CD4-positive, alpha-beta T cell (primary cell): Measurements from ENCODE around the gene MPDZ. TPM values are rescaled to one million over a fixed set of nuclear protein-coding genes. Genes with fewer than 3 reads are reported as not detected.

Experiments used
- ATAC-seq: fragments of 200-7000 bp; cut with Tn5 transposase; one replicate; pipeline ENCODE4 v1.10.0; 2022; ENCODE audit warnings: mild to moderate bottlenecking; ENCODE audit not compliant: poor library complexity
- CTCF ChIA-PET: fragments of 350-600 bp; sonication (Branson Sonifier 250); formaldehyde crosslinking; loops from one replicate; lab custom pipeline; 2021; ENCODE audit warnings: antibody characterized with exemption, inconsistent platforms; lab: Charles Lee
- POLR2A ChIA-PET: fragments of 350-600 bp; sonication (Branson Sonifier 250); formaldehyde crosslinking; loops from one replicate; lab custom pipeline; 2021; ENCODE audit warnings: antibody characterized with exemption, inconsistent platforms; lab: Charles Lee
- DNase-seq, 14 experiments: peaks; one replicate each; pipeline ENCODE4 v3.0.0-alpha.2; 2013 to 2020; ENCODE audit warnings: mixed read lengths in 2 of 14
- H3K27ac ChIP-seq, 2 donors: one replicate each; pipeline versions ENCODE4 v1.5.1 to v1.7.0; 2013; ENCODE audit warnings: low read length in 2 of 2, low read depth in 1 of 2, mild to moderate bottlenecking in 1 of 2
- H3K27me3 ChIP-seq, 2 experiments: 1 replicate in 1 of 2; 2 replicates in 1 of 2; pipeline versions ENCODE4 v1.6.1 to v1.7.0; 2013; ENCODE audit warnings: low read length in 2 of 2, control low read depth in 1 of 2, mild to moderate bottlenecking in 1 of 2, moderate library complexity in 1 of 2; ENCODE audit not compliant: insufficient read depth in 2 of 2, control insufficient read depth in 1 of 2
- H3K36me3 ChIP-seq: one replicate; pipeline ENCODE4 v1.6.1; 2013; ENCODE audit warnings: low read length, control low read depth; ENCODE audit not compliant: insufficient read depth
- H3K4me1 ChIP-seq: one replicate; pipeline ENCODE4 v1.6.1; 2013; ENCODE audit warnings: low read length, control low read depth; ENCODE audit not compliant: insufficient read depth
- H3K4me3 ChIP-seq: one replicate; pipeline ENCODE4 v1.5.1; 2013; ENCODE audit warnings: mild to moderate bottlenecking, low read length, moderate library complexity
- H3K9me3 ChIP-seq, 2 experiments: 1 replicate in 1 of 2; 2 replicates in 1 of 2; pipeline versions ENCODE4 v1.6.1 to v1.7.0; 2013; ENCODE audit warnings: low read length in 2 of 2, mild to moderate bottlenecking in 2 of 2, control low read depth in 1 of 2, moderate library complexity in 1 of 2; ENCODE audit not compliant: control insufficient read depth in 1 of 2, insufficient read depth in 1 of 2
- H3K27ac Mint-ChIP-seq: one replicate; pipeline ENCODE4 v1.8.0; 2020; ENCODE audit warnings: mixed read lengths
- H3K27me3 Mint-ChIP-seq: one replicate; pipeline ENCODE4 v1.8.0; 2021; ENCODE audit warnings: mixed read lengths
- H3K36me3 Mint-ChIP-seq: one replicate; pipeline ENCODE4 v1.8.0; 2021; ENCODE audit warnings: low read depth, mixed read lengths
- H3K4me1 Mint-ChIP-seq: one replicate; pipeline ENCODE4 v1.8.0; 2021; ENCODE audit warnings: low read depth, mixed read lengths
- H3K4me3 Mint-ChIP-seq: one replicate; pipeline ENCODE4 v1.8.0; 2020; ENCODE audit warnings: mild to moderate bottlenecking, mixed read lengths
- H3K9me3 Mint-ChIP-seq: one replicate; pipeline ENCODE4 v1.8.0; 2020; ENCODE audit warnings: mixed read lengths
- CTCF ChIP-seq: fragments of 200-600 bp; IDR thresholded peaks from one replicate; pipeline ENCODE4 v1.8.0; 2022; ENCODE audit warnings: antibody characterized with exemption, mild to moderate bottlenecking
- intact Hi-C, 2 experiments: fragments of 100-400 bp; cut with DNase I in 1 of 2; cut with micrococcal nuclease in 1 of 2; formaldehyde crosslinking; loops; one replicate each; pipeline versions ENCODE4 v1.15.1 to v1.9.0; 2023 to 2025; cut with DNase I, micrococcal nuclease
- total RNA-seq, 174 experiments: library from RNA in 2 of 174; stranded (reverse) in 2 of 174; gene quantifications; one replicate each; pipeline ENCODE4 v1.2.3 and lab custom pipeline; 2021 to 2026

The MPDZ gene
- total RNA-seq, 2 experiments from 2014 or later: not detected

DNA sequence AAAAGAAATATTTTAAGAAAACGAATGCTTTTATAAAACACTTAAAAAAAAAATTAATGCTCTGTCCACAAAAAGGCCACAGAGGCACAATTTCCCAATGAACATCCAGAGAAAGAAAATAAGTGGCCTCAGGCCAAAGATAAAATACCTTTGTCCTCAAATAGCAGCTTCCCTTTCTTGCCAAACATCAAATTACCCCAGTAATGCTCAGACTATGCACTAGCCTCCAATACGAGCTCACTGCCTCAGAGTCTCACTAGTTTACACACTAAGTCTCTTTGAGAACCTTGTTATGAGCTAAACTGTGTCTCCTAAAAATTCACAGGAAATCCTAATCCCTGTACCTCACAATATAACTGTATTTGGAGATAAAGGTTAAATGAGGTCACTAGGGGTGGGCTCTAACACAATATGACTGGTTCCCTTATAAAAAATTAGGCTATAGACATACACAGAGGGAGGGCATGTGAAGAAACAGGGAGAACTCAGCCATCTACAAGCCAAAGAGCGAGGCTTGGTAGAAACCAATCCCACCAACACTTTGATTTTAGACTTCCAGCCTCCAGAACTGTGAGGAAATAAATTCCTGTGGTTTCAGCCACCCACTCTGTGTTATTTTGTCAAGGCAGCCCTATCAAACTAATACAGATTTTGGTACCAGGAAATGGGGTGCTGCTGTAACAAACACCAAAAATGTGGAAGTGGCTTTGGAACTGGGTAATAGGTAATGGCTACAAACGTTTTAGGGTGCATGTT lies 4.4 kb downstream of the MPDZ start:
- Mint-ChIP-seq H3K27ac (no peak overlapping the region), H3K36me3 (no peaks in the 10 kb centered on the region), H3K27me3 (peaks cover 17% of the 10 kb centered on the region), H3K4me1 (no peaks in the 10 kb centered on the region), H3K4me3 (no peak overlapping the region), H3K9me3 (peaks cover 6% of the 10 kb centered on the region)
- no peak overlapping the region for H3K4me3 ChIP-seq
- no peak for TF ChIP-seq CTCF
- H3K27ac ChIP-seq: no peak overlapping the region
- ATAC-seq (no peak), DNase-seq (no peak)
- H3K36me3 ChIP-seq: no peaks in the 10 kb centered on the region
- H3K27me3 ChIP-seq: peaks cover 6% of the 10 kb centered on the region in 2 experiments
- ChIA-PET POLR2A (no interaction called here), CTCF (no interaction called here)
- H3K9me3 ChIP-seq: peaks cover 0 to 20% of the 10 kb centered on the region in 2 experiments
- intact Hi-C loops: loop anchor here in 1 of 2 experiments (10.0 kb wide), 1 partner anchor 50 kb away; no protein-coding TSS in a partner anchor
- no peaks in the 10 kb centered on the region for H3K4me1 ChIP-seq

DNA sequence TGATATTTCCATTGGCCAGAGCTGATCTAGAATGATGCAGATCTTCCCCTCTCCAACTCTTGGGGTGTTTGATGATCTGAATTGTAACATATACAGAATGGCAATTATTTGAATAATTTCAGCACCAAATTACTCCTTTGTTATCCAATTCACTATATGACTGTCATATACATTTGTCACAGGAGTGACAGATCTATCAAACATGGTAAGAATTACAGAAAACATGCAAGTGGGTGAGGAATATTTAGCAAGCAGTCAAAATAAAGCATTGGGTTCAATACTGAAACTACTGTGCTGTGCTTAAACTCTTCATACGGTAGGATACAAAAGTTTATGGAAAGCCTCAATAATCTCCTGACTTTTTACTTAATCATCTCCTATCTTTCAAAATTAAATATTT lies 8.8 kb downstream of the MPDZ start:
- ChIA-PET POLR2A (no interaction called here), CTCF (no interaction called here)
- Histone ChIP-seq H3K4me3 (no peak overlapping the region), H3K4me1 (no peaks in the 10 kb centered on the region), H3K27ac (no peak overlapping the region), H3K27me3 (no peaks in the 10 kb centered on the region), H3K9me3 (peaks cover 0 to 3% of the 10 kb centered on the region in 2 experiments), H3K36me3 (no peaks in the 10 kb centered on the region)
- ATAC-seq: no peak
- TF ChIP-seq CTCF: no peak
- no peak for DNase-seq
- intact Hi-C loops: loop anchor here in 1 of 2 experiments (10.0 kb wide), 1 partner anchor 46 kb away; no protein-coding TSS in a partner anchor
- H3K9me3 Mint-ChIP-seq: peaks cover 9% of the 10 kb centered on the region
- no peaks in the 10 kb centered on the region for H3K36me3 Mint-ChIP-seq
- H3K4me3 Mint-ChIP-seq: no peak overlapping the region
- H3K27me3 Mint-ChIP-seq: no peaks in the 10 kb centered on the region
- H3K27ac Mint-ChIP-seq: no peak overlapping the region
- no peaks in the 10 kb centered on the region for H3K4me1 Mint-ChIP-seq

GRCh38 chr9:13269589-13270452 lies 9.7 kb downstream of the MPDZ start:
- Mint-ChIP-seq H3K4me1 (no peaks in the 10 kb centered on the region), H3K9me3 (peaks cover 9% of the 10 kb centered on the region), H3K36me3 (no peaks in the 10 kb centered on the region), H3K4me3 (no peak overlapping the region), H3K27ac (no peak overlapping the region), H3K27me3 (no peaks in the 10 kb centered on the region)
- no peak for TF ChIP-seq CTCF
- Histone ChIP-seq H3K36me3 (no peaks in the 10 kb centered on the region), H3K4me3 (no peak overlapping the region), H3K4me1 (no peaks in the 10 kb centered on the region), H3K27ac (no peak overlapping the region), H3K9me3 (peaks cover 0 to 8% of the 10 kb centered on the region in 2 experiments), H3K27me3 (no peaks in the 10 kb centered on the region)
- intact Hi-C loops: loop anchor here in 1 of 2 experiments (10.0 kb wide), 1 partner anchor 45 kb away; no protein-coding TSS in a partner anchor
- CTCF ChIA-PET: no interaction called here
- no peak for ATAC-seq
- POLR2A ChIA-PET: no interaction called here
- no peak for DNase-seq
